Lung (tissue), 12 donors: Measurements from ENCODE around the gene PTPRN2. TPM values are rescaled to one million over a fixed set of nuclear protein-coding genes. Genes with fewer than 3 reads are reported as not detected.

Source experiments
- ATAC-seq: fragments of 200-7000 bp; cut with Tn5 transposase; one replicate; pipeline ENCODE4 v1.9.1; 2020; ENCODE audit warnings: moderate number of reproducible peaks; ENCODE audit not compliant: insufficient read depth, low FRiP score
- DNase-seq, 3 donors: peaks; one replicate each; pipeline ENCODE4 v3.0.0-alpha.2; 2013 to 2017
- H3K27ac ChIP-seq, 2 donors: one replicate each; pipeline ENCODE4 v1.5.1; 2013; ENCODE audit warnings: mild to moderate bottlenecking in 2 of 2, moderate library complexity in 2 of 2, control low read depth in 1 of 2, inconsistent platforms in 1 of 2, low read depth in 1 of 2, low read length in 1 of 2
- H3K27me3 ChIP-seq, 3 donors: one replicate each; pipeline ENCODE4 v1.5.1; 2013; ENCODE audit warnings: low read length in 2 of 3; ENCODE audit not compliant: control insufficient read depth in 3 of 3, insufficient read depth in 3 of 3
- H3K36me3 ChIP-seq, 4 donors: one replicate each; pipeline ENCODE4 v1.5.1; 2013; ENCODE audit warnings: low read length in 4 of 4, mild to moderate bottlenecking in 1 of 4, moderate library complexity in 1 of 4; ENCODE audit not compliant: control insufficient read depth in 4 of 4, insufficient read depth in 4 of 4
- H3K4me1 ChIP-seq, 5 donors: one replicate each; pipeline ENCODE4 v1.5.1; 2013; ENCODE audit warnings: low read length in 5 of 5, mild to moderate bottlenecking in 2 of 5, moderate library complexity in 1 of 5; ENCODE audit not compliant: control insufficient read depth in 5 of 5, insufficient read depth in 5 of 5
- H3K4me3 ChIP-seq: one replicate; pipeline ENCODE4 v1.5.1; 2013; ENCODE audit warnings: mild to moderate bottlenecking, control low read depth, moderate library complexity
- H3K9ac ChIP-seq, 2 donors: one replicate each; pipeline ENCODE4 v1.5.1; 2013; ENCODE audit warnings: low read length in 2 of 2, control low read depth in 1 of 2; ENCODE audit not compliant: insufficient read depth in 1 of 2
- H3K9me3 ChIP-seq, 4 donors: one replicate each; pipeline ENCODE4 v1.5.1; 2013; ENCODE audit warnings: low read length in 3 of 4, mild to moderate bottlenecking in 1 of 4, moderate library complexity in 1 of 4; ENCODE audit not compliant: control insufficient read depth in 4 of 4, insufficient read depth in 3 of 4
- WGBS, 2 donors: extraction: QIAGEN DNeasy Blood & Tissue Kit; methylation state at CpG; one replicate each; pipeline ENCODE4 v1.1.7; 2013; 5-methylcytosine and 5-hydroxymethylcytosine counted together
- polyA plus RNA-seq, 2 donors: library from polyadenylated mRNA; stranded (reverse); fragments of 200-250 nt; gene quantifications; one replicate each; pipeline ENCODE4 v1.2.1, GENCODE V29; 2013
- total RNA-seq, 2 donors: library from RNA; depleted of rRNA in 1 of 2; stranded (reverse); fragments of >200 nt in 1 of 2; gene quantifications; one replicate each; pipeline ENCODE4 v1.2.1, GENCODE V29; 2014 to 2021
- TF ChIP-seq, protein P1 (sequence below): IDR thresholded peaks from 2 replicates; pipeline ENCODE4 v1.5.1; 2012; ENCODE audit warnings: mild to moderate bottlenecking; ENCODE audit errors: control extremely low read depth, extremely low read depth
- donor health status: control.
- donor health status: control.
- donor health status: Bipolar disorder and iron deficiency.
- donor health status: healthy.
- donor health status: DM: yes; HTN: yes; CAD: no.

PTPRN2 gene
- total and polyA plus RNA-seq, 4 donors = 2.1 to 7.4 (median 4.4) TPM

DNA sequence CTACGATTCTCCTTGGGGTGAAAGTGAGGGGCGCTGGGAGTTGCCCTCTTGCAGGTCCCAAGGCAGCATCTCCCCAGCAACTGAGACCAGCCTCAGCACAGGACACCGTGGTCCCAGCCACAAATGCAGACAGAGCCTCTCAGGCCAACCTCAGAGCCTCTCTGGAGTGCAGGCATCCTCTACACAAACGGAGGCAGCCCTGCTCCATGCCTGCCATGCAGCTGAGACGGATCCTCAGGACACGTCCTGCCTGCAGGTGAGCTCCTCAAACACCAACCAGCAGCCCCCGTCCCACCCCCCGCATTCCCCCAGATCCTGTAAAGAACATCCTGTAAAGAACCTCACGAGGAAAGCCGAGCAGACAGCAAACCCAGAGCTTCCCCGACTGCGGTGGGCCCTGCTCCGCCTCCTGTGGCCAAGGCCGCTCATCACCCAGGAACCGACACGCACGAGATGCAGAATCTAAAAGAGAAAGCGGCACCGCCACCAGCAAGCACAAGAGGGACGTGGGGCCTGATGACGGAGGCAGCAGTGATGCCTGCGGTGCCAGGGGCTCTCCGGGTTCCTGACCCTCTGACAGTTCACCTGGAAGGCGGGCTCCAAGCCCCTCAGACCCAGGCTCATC lies 186.9 kb downstream of the PTPRN2 start:
- no peak for DNase-seq
- 78 to 82% methylated on average over 24 of the region's 24 CpGs for WGBS, 2 donors
- Histone ChIP-seq H3K27ac (no peak overlapping the region), H3K27me3 (no peaks in the 10 kb centered on the region), H3K36me3 (no peaks in the 10 kb centered on the region), H3K9me3 (peaks cover 0 to 3% (median 0%) of the 10 kb centered on the region in 4 donors), H3K9ac (no peak overlapping the region), H3K4me1 (peaks cover 0 to 17% (median 6%) of the 10 kb centered on the region in 5 donors), H3K4me3 (no peak overlapping the region)
- no peak for ATAC-seq
- TF ChIP-seq, protein P1, sequence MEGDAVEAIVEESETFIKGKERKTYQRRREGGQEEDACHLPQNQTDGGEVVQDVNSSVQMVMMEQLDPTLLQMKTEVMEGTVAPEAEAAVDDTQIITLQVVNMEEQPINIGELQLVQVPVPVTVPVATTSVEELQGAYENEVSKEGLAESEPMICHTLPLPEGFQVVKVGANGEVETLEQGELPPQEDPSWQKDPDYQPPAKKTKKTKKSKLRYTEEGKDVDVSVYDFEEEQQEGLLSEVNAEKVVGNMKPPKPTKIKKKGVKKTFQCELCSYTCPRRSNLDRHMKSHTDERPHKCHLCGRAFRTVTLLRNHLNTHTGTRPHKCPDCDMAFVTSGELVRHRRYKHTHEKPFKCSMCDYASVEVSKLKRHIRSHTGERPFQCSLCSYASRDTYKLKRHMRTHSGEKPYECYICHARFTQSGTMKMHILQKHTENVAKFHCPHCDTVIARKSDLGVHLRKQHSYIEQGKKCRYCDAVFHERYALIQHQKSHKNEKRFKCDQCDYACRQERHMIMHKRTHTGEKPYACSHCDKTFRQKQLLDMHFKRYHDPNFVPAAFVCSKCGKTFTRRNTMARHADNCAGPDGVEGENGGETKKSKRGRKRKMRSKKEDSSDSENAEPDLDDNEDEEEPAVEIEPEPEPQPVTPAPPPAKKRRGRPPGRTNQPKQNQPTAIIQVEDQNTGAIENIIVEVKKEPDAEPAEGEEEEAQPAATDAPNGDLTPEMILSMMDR = no peak

DNA sequence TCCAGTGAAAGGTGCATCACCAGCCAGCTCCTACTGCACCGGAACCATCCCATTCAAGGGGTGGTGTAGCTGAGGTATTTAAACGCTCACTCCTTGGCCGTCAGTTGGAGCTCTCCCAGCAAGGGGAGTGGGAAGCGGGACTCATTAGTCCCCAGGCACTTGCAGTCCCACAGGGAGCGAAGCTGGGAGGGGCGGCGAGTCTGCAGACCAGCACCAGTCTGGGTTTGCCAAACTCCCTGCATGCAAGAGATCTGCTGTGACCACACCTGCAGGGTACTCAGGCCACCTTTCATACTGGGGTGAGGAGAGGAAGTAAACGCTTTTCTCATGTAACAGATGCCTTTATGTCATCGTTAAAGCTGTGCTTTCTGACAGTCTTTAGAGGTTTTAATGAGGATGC lies 187.9 kb downstream of the PTPRN2 start:
- Histone ChIP-seq H3K9me3 (peaks cover 0 to 3% (median 0%) of the 10 kb centered on the region in 4 donors), H3K4me3 (no peak overlapping the region), H3K4me1 (peaks cover 0 to 17% (median 6%) of the 10 kb centered on the region in 5 donors), H3K27me3 (no peaks in the 10 kb centered on the region), H3K36me3 (no peaks in the 10 kb centered on the region), H3K27ac (no peak overlapping the region), H3K9ac (no peak overlapping the region)
- 78 to 84% methylated on average over 9 of the region's 9 CpGs for WGBS, 2 donors
- DNase-seq = no peak
- ATAC-seq = no peak
- TF ChIP-seq, protein P1 = no peak

DNA sequence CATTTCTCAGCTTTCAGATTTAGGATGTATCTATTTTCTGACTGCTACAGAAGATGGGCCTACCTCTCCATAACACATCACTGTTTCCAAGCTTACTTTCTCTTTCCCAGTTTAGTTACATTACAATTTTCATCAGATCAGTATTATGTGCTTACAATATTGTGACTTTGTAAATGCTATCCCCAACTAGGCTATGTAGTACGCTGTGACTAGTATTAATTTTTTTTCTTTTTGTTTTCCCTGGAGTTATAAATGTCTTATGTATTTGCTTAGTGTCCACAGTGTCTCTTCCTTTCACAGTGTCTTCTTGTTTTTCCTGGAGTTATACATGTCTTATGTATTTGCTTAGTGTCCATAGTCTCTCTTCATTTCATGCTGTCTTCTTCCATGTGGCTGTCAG lies 188.9 kb downstream of the PTPRN2 start:
- no peak for DNase-seq
- Histone ChIP-seq H3K4me1 (peaks cover 0 to 17% (median 6%) of the 10 kb centered on the region in 5 donors), H3K36me3 (no peaks in the 10 kb centered on the region), H3K4me3 (no peak overlapping the region), H3K9me3 (peaks cover 0 to 3% (median 0%) of the 10 kb centered on the region in 4 donors), H3K9ac (no peak overlapping the region), H3K27ac (no peak overlapping the region), H3K27me3 (no peaks in the 10 kb centered on the region)
- ATAC-seq = no peak
- WGBS, 2 donors = 96 to 98% methylated on average over 1 of the region's 1 CpG
- TF ChIP-seq, protein P1 = no peak

DNA sequence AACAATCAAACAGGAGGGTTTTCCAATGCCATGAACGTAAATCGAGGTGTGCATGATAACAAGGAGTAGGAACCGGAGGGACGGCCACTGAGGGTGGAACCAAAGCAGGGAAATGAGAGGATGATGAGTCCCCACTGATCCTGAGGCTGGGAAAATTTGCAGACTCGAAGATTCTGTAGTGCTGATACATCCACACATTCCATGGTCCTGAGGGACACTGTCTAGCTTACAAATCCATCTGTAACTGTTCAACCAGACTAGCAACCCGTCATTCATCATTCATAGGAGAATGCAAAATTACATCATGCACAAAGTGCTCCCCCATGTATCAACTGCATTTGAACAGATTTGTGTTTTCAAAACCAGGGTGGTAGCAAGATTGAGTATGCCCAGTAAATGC lies 189.7 kb downstream of the PTPRN2 start:
- TF ChIP-seq, protein P1 = no peak
- ATAC-seq (no peak), DNase-seq (no peak)
- H3K4me3 ChIP-seq = no peak overlapping the region
- H3K27ac ChIP-seq = no peak overlapping the region
- H3K9ac ChIP-seq = no peak overlapping the region
- H3K36me3 ChIP-seq = no peaks in the 10 kb centered on the region
- 89 to 93% methylated on average over 6 of the region's 6 CpGs for WGBS, 2 donors
- peaks cover 0 to 17% (median 6%) of the 10 kb centered on the region in 5 donors for H3K4me1 ChIP-seq
- H3K9me3 ChIP-seq = peaks cover 0 to 3% (median 0%) of the 10 kb centered on the region in 4 donors
- no peaks in the 10 kb centered on the region for H3K27me3 ChIP-seq
